ENCODE results near the gene TMEM141.

TMEM141 gene

DNA sequence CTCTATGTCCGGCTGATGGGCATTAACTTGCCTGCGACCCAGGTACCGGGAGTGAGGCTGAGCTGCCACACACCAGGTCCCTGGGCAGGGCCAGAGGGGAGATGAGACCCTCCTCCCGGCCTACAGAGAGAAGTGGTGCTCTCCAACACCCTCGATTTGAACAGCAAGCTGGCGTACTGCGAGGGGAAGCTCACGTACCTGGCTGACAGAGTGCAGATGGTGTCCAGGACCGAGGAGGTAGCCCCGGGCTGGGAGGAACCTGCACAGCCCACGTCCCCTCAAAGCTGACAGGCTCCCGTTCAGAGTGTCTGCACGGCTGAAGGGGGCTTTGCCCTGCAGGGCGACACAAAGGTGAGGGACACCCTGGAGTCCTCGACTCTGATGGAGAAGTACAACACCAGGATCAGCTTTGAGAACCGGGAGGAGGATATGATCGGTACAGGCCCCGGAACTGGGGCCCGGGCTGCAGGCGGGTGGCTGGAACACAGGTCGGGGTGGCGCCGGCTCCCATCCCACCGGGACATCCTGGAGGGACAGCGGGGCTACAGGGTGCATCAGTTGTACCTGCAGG, 15.6 kb downstream of the TMEM141 start:
- peaks cover 4% of the 10 kb centered on the region for H3K27me3 ChIP-seq (ENCODE audit: insufficient read depth, low read length)
- 83% methylated on average over 25 of the region's 25 CpGs for WGBS
- peaks cover 20% of the 10 kb centered on the region for H3K36me3 ChIP-seq (ENCODE audit: insufficient read depth, low read length)
- H3K4me1 ChIP-seq (ENCODE audit: insufficient read depth, low read length): peaks cover 16% of the 10 kb centered on the region
- H3K9ac ChIP-seq (ENCODE audit: low read depth, low read length): peak overlapping the region; percentile 97
- no peaks in the 10 kb centered on the region for H3K9me3 ChIP-seq (ENCODE audit: insufficient read depth, low read depth, low read length)
- H3K27ac ChIP-seq (ENCODE audit: low read depth, low read length): no peak overlapping the region; the same call in 1 of the 2 replicates
- H3K4me3 ChIP-seq (ENCODE audit: low read length): peak overlapping the region; percentile 98

DNA sequence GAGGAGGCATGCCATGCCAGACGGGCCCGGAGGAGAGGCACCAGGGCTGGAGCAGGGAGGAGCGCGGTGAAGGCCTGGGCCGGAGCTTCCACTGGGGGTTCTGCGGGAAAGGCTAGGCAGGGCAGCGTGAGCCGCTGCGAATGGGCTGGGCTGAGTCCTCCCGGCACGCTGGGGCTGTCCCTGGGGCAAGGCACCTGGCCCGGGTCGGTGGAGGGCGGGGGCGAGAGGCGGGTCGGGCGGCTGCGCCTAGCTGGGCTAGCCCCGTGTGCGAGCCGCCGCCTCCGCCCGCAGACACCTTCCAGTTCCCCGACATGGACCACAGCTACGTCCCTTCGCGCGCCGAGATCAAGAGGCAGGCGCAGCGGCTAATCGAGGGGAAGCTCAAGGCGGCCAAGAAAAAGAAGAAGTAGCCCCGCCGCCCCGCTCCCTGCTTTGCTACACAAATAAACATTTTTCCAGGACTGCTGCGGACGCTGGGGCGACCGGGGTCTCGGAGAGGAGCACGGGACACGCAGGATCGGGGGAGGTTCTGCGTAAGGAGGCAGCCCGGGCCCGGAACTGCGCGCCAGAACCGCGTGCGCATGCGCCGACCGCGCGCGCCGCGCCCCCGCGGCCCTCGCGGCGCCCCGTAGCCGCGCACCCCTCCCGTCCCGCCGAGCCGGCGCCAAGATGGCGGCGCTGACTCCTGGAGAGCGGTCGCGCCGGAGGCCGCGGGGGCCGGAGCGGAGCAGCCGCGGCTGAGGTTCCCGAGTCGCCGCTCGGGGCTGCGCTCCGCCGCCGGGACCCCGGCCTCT, 16.3 kb downstream of the TMEM141 start, which contains the start of gene RABL6:
TSS of gene RABL6 (plus strand) at position 668 of the 794 bp plus-strand sequence. CDS start 249 bp downstream, outside the sequence.
- H3K27ac ChIP-seq (ENCODE audit: low read depth, low read length): peak within 1 kb of the TSS; percentile 83
- WGBS: under 1% methylated on average over 96 of the region's 96 CpGs

DNA sequence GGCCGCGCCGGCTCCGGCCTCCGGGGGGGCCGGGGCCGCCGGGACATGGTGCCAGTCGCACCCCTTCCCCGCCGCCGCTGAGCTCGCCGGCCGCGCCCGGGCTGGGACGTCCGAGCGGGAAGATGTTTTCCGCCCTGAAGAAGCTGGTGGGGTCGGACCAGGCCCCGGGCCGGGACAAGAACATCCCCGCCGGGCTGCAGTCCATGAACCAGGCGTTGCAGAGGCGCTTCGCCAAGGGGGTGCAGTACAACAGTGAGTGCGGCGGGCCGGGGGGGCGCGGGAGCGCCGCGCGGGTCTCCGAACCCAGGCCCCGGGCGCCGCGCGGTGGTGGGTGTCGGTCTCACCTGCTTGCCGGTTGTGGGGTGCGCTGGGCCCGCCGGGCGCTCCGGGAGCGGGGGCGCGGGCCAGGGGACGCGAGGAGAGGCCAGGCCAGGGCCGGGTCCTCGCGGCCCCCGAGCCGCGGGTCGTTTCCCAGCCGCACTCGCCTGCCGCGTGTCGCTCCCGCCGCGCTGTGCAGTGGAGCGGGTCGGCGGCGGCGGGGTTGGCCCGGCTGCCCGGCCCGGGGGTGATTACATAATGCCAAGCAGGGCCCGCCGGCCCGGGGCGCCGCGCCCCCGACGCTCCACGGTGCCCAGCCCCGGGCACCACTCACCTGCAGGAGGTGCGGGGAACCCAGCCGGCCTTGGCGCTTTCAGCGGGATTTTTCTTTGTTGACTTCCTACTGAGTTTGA, 17.1 kb downstream of the TMEM141 start:
- peak overlapping the region; percentile 83 for H3K27ac ChIP-seq (ENCODE audit: low read depth, low read length)
- H3K27me3 ChIP-seq (ENCODE audit: insufficient read depth, low read length): no peaks in the 10 kb centered on the region
- peak overlapping the region; percentile 97 for H3K9ac ChIP-seq (ENCODE audit: low read depth, low read length)
- under 1% methylated on average over 93 of the region's 93 CpGs for WGBS
- peaks cover 30% of the 10 kb centered on the region for H3K36me3 ChIP-seq (ENCODE audit: insufficient read depth, low read length)
- H3K9me3 ChIP-seq (ENCODE audit: insufficient read depth, low read depth, low read length): no peaks in the 10 kb centered on the region
- peak overlapping the region; percentile 98 for H3K4me3 ChIP-seq (ENCODE audit: low read length)
- peaks cover 16% of the 10 kb centered on the region for H3K4me1 ChIP-seq (ENCODE audit: insufficient read depth, low read length)

More for the DNA sequence above, 16.3 kb downstream of the TMEM141 start, which contains the start of gene RABL6:
- Histone ChIP-seq H3K27me3 (ENCODE audit: insufficient read depth, low read length) (no peaks in the 10 kb centered on the region), H3K9me3 (ENCODE audit: insufficient read depth, low read depth, low read length) (no peaks in the 10 kb centered on the region), H3K4me1 (ENCODE audit: insufficient read depth, low read length) (peaks cover 16% of the 10 kb centered on the region), H3K9ac (ENCODE audit: low read depth, low read length) (peak within 1 kb of the TSS; percentile 97), H3K36me3 (ENCODE audit: insufficient read depth, low read length) (peaks cover 22% of the 10 kb centered on the region), H3K4me3 (ENCODE audit: low read length) (peak within 1 kb of the TSS; percentile 98)

DNA sequence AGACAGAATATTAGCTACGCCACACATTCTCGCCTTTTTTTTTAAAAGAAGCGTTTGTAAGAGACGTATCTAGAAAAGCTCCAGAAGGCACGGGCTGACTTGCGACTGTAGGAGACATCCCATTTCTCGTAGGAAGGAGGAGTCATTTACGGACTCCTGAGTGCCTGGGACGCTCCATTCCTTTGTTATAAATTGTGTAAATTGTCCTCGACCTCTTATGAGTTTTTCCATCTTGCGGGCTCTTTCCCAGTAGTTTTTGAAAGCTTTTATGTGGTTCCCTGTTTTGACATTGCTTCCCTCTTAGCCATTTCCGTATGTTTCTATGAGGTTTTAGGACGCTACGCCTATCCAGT, 17.6 kb downstream of the TMEM141 start:
- Histone ChIP-seq H3K27me3 (ENCODE audit: insufficient read depth, low read length) (no peaks in the 10 kb centered on the region), H3K9ac (ENCODE audit: low read depth, low read length) (peak overlapping the region; percentile 97), H3K9me3 (ENCODE audit: insufficient read depth, low read depth, low read length) (no peaks in the 10 kb centered on the region), H3K27ac (ENCODE audit: low read depth, low read length) (peak overlapping the region; percentile 55), H3K4me1 (ENCODE audit: insufficient read depth, low read length) (peaks cover 16% of the 10 kb centered on the region), H3K36me3 (ENCODE audit: insufficient read depth, low read length) (peaks cover 33% of the 10 kb centered on the region), H3K4me3 (ENCODE audit: low read length) (peak overlapping the region; percentile 98)
- 9% methylated on average over 13 of the region's 14 CpGs for WGBS

DNA sequence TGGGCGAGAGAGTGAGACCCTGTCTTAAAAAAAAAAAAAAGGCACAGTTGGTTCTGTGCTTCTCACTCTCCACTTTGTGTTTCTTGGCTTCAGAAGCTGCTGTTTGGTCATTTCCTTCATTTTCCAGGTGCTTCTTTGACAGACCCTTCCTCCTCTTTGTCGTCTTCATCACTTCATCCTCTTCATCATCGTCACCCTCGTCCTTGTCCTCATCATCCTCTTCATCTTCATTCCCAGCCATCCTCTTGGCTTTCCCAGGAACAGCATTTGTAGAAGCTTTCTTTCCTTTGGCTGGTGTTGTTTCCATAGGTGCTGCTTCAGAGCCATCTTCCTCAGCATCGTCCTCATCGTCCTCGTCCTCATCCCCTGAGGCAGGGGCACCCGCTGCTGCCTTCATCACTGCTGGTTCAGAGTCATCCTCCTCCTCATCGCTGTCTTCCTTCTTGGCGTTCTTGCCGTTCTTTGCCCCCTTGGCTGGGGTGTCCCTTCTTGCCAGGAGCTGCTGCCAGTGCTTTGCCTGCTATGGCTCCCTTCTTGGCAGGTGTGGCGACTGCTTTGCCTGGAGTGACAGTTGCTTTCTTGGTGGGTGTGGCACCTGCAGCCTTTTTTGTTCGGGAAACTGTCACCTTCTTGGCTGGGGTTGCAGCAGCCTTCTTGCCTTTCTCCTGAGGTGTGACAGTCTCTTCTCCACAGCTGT, 23.7 kb downstream of the TMEM141 start:
- 96% methylated on average over 13 of the region's 13 CpGs for WGBS
- Histone ChIP-seq H3K9ac (ENCODE audit: low read depth, low read length) (no peak overlapping the region), H3K36me3 (ENCODE audit: insufficient read depth, low read length) (peaks cover 53% of the 10 kb centered on the region)

DNA sequence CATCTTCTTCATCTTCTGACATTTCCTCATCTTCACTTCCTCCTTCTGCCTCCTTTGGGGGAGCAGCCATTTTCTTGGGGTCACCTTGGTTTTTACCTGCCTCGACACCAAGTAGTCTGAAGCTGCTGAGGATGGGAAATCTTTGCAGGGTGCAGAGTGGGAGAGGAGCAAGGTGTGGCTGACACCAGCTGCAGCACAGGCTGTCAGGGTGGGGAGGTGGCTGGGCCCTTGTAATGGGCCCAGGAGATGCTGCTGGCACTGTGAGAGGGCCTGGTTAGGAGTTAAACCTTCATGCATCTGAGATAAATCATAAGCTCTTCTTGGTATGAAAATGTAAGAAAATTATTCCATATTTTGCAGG, 24.3 kb downstream of the TMEM141 start:
- 0% methylated on average over 1 of the region's 1 CpG for WGBS
- H3K27me3 ChIP-seq (ENCODE audit: insufficient read depth, low read length): no peaks in the 10 kb centered on the region

More for the DNA sequence above, 23.7 kb downstream of the TMEM141 start:
- Histone ChIP-seq H3K4me3 (ENCODE audit: low read length) (no peak overlapping the region), H3K27me3 (ENCODE audit: insufficient read depth, low read length) (no peaks in the 10 kb centered on the region), H3K4me1 (ENCODE audit: insufficient read depth, low read length) (peaks cover 5% of the 10 kb centered on the region; the same call in 1 of the 2 replicates), H3K27ac (ENCODE audit: low read depth, low read length) (no peak overlapping the region), H3K9me3 (ENCODE audit: insufficient read depth, low read depth, low read length) (no peaks in the 10 kb centered on the region)

DNA sequence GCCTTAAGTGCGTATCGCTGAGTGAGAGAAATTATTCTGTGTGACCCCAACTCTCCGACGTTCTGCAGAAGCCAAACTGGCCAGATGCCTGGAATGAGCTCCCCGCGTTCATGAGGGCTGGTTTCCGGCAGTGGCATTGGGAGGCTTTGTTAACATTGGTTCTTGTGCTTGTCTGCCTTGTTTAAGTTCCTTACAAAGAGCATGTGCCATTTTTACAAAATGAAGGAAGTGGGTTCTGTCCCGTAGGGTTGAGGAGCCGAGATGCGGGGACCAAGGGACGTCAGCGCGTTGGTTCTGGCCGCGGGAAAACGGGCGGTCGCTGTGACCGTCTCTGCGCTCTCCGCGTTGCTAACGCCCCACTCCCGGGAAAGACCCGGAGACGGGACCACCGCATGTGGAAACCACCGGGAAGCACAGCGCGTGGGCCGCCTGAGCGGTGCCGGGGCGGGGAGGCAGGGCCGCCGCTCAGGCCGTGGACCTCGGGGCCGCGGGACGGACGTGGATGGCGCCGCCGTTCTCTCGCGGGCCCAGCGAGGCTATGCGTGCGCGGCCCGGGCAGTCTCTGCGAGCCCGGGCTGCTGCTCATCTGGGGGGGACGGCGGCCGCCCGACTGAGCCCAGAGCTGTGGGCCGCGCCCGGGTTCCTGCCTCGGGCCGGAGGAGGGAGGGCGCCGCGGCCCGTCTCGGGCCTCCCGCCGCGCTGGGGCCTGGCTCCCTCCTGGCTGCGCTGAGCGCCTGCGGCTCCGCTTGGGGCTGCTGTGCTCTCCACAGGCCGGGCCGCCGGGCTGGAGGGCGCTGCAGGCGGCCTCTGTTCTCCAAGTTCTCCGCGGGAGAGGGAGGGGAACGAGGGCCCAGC, 30.1 kb downstream of the TMEM141 start:
- Histone ChIP-seq H3K9ac (ENCODE audit: low read depth, low read length) (peak overlapping the region; percentile 67), H3K27me3 (ENCODE audit: insufficient read depth, low read length) (no peaks in the 10 kb centered on the region), H3K4me3 (ENCODE audit: low read length) (peak overlapping the region; percentile 51), H3K4me1 (ENCODE audit: insufficient read depth, low read length) (no peaks in the 10 kb centered on the region), H3K27ac (ENCODE audit: low read depth, low read length) (no peak overlapping the region; the same call in 1 of the 2 replicates), H3K9me3 (ENCODE audit: insufficient read depth, low read depth, low read length) (no peaks in the 10 kb centered on the region), H3K36me3 (ENCODE audit: insufficient read depth, low read length) (peaks cover 36% of the 10 kb centered on the region)
- 8% methylated on average over 83 of the region's 83 CpGs for WGBS

More for the DNA sequence above, 24.3 kb downstream of the TMEM141 start:
- Histone ChIP-seq H3K27ac (ENCODE audit: low read depth, low read length) (no peak overlapping the region), H3K4me1 (ENCODE audit: insufficient read depth, low read length) (no peaks in the 10 kb centered on the region), H3K9ac (ENCODE audit: low read depth, low read length) (no peak overlapping the region), H3K9me3 (ENCODE audit: insufficient read depth, low read depth, low read length) (no peaks in the 10 kb centered on the region), H3K36me3 (ENCODE audit: insufficient read depth, low read length) (peaks cover 48% of the 10 kb centered on the region), H3K4me3 (ENCODE audit: low read length) (no peak overlapping the region)

DNA sequence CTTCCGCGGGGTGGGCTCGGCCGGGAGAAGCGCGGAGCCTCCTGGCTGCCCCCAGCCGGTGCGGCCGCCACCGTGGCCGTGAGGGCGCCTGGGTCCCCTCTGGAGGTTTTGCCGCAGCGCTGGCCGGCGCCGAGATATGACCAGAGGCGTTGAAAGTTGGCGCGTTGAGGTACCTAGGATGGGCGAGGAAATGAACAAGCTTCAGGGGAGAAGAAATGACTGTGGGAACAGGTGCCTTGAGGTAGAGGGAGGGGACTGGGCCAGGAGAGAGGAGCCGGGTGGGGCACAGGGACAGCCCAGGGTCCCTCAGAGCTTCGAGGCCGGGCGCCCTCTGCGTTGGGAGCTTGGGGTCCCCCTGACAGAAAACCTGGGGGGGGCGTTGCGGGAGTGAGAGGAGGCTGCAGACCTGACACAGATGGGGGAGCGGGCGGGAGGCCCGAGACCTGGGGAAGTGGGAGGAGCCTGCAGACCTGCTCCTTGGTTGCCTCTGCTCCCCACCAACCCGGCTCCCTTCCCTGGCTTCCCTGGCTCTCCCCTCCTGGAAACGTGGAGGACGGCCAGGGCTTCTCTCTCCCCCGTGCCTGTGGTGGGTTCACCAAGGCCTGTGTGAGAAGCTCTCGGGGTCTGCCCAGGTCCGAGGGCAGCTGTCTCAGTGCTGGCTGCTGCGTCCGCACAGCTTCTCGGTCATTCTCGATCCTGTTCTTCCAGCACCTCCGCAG, 30.8 kb downstream of the TMEM141 start:
- H3K9ac ChIP-seq (ENCODE audit: low read depth, low read length): peak overlapping the region; percentile 67
- WGBS: 58% methylated on average over 42 of the region's 42 CpGs
- H3K36me3 ChIP-seq (ENCODE audit: insufficient read depth, low read length): peaks cover 40% of the 10 kb centered on the region
- H3K4me1 ChIP-seq (ENCODE audit: insufficient read depth, low read length): no peaks in the 10 kb centered on the region
- H3K9me3 ChIP-seq (ENCODE audit: insufficient read depth, low read depth, low read length): no peaks in the 10 kb centered on the region
- no peaks in the 10 kb centered on the region for H3K27me3 ChIP-seq (ENCODE audit: insufficient read depth, low read length)
- peak overlapping the region; percentile 51 for H3K4me3 ChIP-seq (ENCODE audit: low read length)
- H3K27ac ChIP-seq (ENCODE audit: low read depth, low read length): peak overlapping the region; percentile 25; the same call in 1 of the 2 replicates

DNA sequence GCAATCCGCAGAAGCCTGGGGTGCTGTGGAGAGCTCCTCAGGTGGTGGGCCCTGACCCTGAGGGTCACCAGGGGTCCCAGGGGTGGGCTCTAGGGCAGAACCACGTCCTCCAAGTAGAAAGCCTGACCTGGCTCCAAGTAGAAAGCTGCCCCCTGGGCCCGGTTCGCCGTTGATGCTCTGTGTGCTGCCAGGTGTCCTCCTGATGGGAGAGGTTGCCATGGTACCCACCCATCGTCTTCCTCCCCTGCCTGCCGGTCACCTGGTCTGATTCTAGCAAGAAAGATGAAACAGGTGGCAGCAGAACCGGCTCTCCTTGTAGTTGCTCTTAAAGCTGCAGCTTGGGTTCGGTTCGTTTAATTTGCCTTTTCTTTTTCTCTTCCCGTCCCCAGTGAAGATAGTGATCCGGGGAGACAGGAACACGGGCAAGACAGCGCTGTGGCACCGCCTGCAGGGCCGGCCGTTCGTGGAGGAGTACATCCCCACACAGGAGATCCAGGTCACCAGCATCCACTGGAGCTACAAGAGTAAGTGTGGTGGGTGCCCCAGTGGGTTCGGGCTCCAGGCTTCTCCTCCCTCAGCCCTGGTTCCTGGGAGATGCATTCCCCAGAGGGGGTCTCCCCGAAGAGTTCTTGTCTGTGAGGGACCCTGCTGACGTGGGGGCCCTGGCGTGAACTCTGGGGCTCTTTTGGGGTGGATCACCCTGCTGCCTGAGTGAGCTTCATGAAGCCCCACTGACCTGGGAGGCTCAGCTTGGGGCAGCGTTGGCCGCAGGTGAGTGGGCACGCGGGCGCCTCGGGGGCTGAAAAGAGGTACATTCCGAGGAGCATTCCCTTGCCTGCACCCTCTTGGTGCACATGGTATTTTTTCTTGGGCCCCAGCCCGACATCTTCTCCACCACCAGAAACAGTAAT, 32.2 kb downstream of the TMEM141 start:
- H3K9me3 ChIP-seq (ENCODE audit: insufficient read depth, low read depth, low read length): no peaks in the 10 kb centered on the region
- no peak overlapping the region for H3K27ac ChIP-seq (ENCODE audit: low read depth, low read length)
- H3K4me3 ChIP-seq (ENCODE audit: low read length): no peak overlapping the region
- WGBS: 90% methylated on average over 30 of the region's 30 CpGs
- H3K27me3 ChIP-seq (ENCODE audit: insufficient read depth, low read length): no peaks in the 10 kb centered on the region
- H3K36me3 ChIP-seq (ENCODE audit: insufficient read depth, low read length): peaks cover 42% of the 10 kb centered on the region
- no peaks in the 10 kb centered on the region for H3K4me1 ChIP-seq (ENCODE audit: insufficient read depth, low read length)
- no peak overlapping the region for H3K9ac ChIP-seq (ENCODE audit: low read depth, low read length)
